ENCODE data around the gene COL4A3.
"Not testable (repeated sequence)": the region's sequence is repeated elsewhere in the genome, so short reads cannot be mapped to it uniquely, and the experiment has no call there.

Gene COL4A3

DNA sequence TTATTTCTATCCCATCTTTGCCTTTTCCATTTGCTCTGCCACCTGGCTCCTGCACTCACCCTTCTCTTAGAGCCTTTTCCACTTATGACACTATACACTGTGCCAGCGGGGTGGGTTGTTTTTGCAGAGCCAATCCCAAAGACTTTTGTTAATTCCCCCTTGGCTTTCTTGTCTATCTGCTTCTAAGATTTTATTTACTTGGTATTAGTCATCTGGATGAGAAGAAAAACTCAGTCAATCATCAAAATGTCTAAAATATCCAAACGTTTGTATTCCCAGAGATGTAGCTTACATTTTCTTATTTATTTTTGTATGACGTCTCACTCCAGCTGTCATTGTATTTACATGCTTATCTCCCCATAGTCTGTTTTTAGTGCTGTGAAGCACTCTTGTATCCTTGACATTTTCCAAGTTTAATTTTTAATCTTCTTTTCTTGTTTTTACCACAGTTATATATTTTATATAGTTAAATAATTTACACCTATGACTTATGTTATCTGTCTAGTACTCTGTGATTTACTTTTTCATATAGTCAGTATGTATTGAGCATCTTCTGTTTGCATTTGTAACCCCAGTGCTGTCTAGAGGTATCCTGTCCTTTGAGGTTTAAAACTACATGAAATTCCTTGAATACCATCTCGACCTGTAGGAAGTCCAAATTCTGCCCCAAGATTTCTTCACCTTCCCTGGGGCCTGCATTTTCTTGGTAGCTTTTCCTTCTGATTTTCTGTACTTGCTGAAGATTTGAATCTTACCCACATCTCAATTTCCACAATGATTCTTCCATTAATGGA, 55.1 kb downstream of the COL4A3 start:
- DNase-seq: no peak

DNA sequence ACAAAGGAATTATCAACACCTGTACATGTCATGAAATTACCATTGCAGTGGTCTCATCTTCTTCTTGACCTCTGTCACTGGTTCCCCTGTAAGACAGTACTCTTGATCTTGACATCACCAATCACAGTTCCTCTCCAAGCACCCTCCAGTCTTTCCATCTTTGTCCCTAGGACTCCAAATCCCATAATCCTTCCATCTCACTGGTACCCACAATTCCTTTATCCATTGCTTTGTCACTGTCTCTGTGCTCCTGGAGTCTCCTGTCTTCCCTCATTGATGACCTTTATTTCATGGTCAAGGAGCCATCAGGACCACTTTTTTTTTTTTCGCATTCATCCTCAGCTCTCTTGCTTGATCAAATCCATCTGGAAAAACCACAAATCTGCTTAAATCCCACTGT, 56.7 kb downstream of the COL4A3 start:
- DNase-seq: no peak

DNA sequence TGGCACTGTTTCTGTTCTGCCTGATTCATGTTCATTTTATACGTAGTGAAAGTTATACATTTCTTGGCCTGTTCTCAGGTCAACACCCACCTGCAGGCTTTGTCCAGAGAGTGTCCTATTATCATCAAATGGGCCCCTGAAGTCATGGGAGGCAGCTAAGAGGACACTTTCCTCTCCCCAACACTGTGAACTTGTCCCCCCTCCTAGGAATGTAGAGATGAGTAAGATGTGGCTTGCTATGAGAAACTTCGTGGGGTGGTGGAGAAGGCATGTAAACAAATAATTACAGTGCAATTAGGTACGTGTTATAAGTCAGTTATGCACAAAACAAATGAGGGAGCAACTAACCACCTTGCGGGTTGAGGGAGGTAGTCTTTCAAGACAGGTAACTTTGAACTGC, 57.9 kb downstream of the COL4A3 start:
- DNase-seq: no peak

DNA sequence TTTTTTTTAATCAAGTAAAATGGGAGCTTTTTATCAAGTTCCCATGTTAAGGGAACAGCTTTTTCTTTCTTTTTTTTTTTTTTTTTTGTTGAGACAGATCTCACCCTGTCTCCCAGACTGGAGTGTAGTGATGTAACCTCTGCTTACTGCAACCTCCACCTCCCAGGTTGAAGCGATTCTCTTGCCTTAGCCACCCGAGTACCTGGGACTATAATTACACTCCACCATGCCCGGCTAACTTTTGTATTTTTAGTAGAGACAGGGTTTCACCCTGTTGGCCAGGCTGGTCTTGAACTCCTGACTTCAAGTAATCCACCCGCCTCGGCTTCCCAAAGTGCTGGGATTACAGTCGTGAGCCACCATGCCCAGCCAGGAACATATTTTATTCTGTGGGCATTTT, 61.2 kb downstream of the COL4A3 start:
- not testable (repeated sequence) for DNase-seq

DNA sequence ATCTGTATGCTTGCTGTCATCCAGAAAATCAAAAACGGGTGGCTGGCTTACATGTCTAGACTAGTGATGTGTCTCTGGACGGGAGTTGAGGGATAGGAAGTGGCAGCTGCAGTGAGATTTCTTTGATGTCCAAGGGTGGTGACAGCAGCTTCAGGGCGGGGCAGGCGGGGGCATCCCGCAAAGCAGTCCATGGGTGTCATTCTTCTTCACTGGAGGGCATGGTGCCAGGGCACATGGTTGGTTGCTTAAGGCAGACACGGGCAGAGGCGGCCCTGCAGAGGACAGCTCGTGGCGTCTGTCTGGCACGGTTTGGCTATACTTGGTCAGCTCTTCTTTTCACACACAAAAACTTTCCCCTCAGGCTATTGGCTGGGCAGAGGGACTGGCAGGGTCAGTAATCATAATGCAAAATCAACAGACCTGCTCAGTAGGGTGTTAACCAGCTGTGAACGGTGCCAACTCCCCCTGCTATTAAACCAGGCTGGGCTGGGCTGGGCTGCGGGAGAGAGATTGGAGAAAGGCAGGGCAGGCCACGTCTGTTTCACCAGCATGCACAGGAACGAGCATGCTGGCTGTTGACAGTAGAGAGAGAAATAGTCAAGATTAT, 63.7 kb downstream of the COL4A3 start:
- DNase-seq: no peak

DNA sequence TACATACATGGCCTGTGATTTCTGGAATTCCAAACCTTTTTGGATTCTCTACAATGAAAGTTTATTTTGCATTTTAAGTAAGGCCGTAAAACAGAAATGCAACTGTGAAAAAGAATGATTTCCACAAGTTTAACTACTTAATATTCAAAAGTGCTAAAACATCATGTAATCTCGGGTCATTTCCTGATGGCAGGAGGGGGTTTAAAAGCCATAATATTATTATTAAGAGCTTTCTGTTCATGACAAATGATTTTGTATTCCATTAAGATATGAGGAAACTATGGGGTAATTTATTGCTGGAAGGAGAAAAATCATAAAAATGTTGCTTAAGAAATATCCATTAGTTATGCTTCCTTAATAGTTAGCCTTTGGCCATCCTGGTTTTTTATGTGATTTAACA, 65.7 kb downstream of the COL4A3 start:
- no peak for DNase-seq

DNA sequence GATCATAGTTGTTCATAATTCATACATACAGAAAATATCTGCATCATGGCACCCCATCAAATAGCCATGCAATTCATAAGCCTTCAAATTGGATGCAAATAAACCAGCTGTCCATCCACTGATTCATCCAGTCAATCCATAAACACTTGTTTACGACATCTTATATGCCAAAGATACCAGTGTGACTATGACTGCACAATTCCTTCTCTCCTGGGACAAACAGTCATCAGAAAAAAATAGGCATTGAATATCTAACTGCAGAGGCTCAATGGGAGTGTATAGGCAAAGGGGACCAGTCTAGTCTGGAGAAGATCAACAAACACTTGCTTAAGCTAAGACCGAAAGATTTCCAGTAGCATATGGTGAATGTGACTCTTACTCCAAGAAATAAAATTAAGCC, 70.0 kb downstream of the COL4A3 start:
- no peak for DNase-seq

DNA sequence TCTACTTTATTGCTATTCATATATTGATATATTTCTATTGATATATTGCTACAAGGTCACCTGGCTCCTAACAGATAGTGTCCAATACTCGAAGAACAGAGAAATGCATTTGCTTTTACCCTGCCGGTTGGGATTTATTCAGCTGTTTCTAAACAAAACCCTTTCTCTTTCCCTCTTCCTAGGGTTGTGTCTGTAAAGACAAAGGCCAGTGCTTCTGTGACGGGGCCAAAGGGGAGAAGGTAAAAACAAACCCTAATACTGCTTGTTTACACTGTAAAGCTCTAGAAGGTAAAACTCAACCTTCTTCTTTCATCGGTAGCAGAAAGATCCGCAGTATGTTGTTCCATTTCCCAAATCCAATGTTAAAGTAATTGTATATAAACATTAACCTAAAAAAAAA, 73.4 kb downstream of the COL4A3 start:
- no peak for DNase-seq

DNA sequence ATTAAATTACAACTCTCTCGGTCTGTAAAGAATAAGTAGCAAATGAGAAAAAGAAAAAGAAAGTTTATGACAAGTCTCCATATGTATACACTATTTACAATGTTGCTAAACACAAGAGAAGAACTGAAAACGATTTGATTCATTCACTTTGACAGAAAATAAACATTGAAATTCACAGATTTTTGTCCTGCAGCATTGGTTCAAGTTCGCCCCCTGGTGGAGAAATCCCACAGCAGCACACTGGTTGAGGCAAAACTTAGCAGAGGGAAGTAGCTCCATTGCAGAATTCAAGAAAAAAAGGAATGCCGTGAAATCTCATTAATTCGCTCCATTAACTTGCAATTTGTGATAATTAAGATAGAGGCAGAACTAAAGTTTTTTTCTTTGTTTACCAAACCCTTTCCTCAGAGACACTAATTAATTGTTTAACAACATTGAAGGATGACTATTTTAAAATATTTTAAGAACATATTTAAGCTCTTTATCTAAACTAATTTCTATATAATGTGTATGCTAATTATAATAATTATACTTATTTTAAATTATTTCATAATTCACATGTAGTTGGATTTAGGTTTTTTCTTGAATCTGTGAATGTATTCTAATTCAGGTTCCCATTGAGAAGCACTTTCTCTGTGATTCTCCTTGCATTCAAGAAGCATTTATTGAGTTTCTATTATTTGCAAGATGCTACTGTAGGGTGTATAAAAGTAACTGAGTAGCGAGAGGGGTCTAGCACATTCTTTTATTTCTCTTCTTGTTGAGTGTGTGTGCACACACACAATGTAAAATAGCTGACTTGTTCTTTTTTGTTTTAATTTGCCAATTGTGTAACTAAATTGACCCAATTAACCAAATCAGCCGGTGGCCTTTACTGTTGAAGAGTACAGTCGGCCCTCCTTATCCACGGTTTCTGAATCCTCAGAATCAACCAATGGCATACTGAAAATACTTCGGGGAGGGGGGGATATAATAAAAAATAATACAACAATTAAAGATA, 74.1 kb downstream of the COL4A3 start:
- DNase-seq: peak; percentile 81

DNA sequence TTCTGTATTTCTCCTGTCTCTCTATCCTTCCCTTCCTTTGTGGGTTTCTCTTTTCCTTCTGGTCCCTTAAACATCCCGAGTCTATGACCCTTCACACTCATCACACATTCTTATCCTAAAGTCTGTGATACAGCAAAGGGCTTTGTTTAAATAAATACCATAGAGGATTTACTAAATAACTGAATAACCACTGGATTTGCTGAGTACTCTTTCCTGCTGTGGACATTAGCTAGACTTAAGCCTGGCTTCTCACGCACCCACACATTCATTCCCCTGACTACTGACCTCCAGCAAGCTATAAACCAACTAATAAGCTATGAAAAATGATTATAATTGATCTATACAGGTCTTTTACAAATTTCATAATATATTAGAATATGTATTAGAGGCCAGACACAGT, 76.6 kb downstream of the COL4A3 start:
- DNase-seq: no peak

DNA sequence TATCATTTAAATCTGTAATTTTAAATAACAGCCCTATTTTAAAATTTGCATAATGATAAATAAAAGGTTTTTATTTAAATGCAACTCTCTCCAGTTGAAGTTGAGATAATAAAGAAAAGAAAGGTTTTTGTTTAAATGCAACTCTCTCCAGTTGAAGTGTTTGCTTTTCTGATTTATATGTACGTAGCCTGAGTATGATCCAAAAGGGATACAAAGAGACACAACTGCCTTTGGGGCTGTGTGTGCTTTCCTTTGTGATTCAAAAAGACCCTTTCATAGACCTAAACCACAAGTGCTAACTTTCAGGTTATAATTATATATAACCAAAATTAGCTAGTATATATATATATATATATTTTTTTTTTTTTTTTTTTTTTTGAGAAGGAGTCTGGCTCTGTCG, 84.5 kb downstream of the COL4A3 start:
- no peak for DNase-seq

DNA sequence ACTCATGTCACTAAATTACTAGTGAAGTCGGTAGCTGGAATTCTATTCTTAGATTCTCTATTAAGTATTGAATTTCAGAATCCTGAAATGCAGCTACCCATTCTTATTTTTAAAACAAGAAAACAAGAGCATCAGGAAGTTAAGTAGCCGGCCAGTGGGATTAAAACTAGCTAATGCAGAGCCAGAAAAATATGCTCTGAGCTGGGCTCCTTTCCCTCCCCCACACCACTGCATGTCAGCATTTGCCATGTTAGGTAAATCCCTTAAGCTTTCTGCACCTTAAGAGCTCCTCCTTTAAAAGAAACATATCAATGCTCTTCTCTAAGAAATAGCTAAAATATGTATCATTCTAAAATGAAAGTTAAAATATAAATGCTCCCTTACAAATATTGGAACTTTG, 88.4 kb downstream of the COL4A3 start:
- no peak for DNase-seq

DNA sequence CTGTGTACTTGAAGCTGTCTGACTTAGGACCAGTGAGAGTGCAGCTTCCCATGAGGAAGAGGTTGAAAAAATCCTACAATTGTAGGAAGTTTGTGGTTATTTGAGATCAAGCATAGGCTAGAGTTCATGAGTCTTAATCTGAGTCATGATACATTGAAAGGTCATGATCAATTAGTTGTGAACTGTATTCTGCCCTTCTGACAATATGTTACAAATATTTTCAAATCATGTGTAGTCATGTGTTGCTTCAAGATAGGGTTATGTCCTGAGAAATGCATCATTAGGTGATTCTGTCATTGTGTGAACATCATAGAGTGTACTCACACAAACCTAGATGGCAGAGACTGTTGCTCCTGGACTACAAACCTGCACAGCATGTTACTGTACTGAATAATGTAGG, 92.2 kb downstream of the COL4A3 start:
- DNase-seq: no peak

DNA sequence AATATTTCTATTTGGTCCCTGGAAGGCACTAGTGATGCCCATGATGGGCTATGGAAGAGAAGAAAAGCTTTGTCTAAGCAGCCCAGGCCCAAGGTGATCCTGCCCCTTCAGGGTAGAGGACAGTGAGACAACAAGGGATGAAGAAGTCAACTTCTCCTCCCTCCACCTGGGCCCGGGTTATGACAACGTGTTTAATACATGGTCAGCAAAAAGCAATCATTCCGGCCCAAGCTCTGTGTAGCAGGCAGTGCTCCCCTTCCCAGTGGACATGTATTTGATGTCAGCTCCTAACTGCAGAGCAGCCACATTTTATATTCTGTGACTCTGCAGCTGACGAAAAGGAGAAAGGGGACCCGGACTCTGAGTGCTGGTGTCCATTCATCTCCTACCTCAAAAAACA, 93.4 kb downstream of the COL4A3 start:
- no peak for DNase-seq

DNA sequence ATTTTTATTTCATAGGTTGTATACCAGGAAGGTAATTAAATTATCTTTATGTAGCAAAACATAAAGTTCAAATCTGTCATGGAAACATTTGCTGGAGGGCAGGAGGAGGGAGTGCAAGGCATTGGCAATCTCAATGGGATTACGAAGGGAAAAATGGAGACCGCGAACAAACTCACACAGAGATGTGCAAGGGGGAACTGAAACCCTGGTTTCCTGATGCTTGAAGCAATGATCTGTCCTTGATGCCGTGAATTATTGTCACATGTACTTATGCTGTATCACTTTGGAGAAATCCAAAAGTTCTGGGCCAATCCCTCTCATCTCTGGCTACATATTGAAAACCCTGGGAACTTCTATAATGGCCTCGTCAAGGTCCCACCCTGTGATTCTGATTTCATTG, 95.6 kb downstream of the COL4A3 start:
- no peak for DNase-seq

DNA sequence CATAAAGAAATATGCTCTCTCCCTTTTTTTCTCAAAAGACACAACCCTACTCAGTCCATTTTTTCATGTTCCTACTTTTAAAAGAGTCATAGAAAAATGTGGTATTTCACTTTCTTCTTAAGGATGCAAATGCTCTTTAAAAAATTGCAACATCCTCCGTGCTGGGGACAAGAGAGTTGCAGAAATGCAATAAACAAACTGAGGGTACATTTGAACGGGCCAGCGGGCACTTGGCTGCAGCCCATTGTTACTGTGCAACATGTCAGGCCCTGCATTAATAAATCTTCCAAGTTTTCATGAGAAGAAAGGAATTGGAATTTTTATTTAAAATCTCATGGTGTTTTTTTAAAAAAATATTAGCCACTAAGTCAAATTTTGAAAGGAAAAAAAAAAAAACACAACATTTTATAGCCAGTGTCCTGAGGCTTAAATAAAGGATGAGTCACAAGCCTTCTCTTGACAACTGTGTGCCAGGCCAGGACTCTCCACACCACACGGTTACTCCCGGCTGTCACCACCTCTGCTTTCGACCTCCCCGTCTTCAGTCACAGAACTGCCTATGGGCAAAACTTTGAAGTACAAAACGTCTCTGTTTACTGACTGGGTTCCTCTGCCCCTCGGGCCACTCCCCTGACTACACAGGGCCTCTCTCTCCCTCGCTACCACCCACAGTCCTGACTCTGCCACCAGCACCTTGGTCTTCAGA, 103.1 kb downstream of the COL4A3 start:
- DNase-seq: no peak

DNA sequence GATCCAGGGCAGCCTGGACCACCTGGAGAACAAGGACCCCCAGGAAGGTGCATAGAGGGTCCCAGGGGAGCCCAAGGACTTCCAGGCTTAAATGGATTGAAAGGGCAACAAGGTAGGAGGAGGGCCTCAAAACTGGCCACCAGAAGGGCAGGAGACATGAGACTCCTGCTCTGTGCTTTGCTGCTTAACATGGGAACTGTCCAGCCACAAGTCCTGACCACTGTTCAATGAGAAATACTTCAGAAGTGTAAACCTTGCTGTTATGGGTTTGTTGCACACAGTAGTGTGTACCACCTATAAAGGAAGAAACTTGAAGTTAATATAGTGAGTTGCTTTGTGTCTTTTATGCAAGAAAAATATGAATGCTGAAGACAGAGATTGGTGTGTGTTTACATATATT, 116.5 kb downstream of the COL4A3 start:
- no peak for DNase-seq

DNA sequence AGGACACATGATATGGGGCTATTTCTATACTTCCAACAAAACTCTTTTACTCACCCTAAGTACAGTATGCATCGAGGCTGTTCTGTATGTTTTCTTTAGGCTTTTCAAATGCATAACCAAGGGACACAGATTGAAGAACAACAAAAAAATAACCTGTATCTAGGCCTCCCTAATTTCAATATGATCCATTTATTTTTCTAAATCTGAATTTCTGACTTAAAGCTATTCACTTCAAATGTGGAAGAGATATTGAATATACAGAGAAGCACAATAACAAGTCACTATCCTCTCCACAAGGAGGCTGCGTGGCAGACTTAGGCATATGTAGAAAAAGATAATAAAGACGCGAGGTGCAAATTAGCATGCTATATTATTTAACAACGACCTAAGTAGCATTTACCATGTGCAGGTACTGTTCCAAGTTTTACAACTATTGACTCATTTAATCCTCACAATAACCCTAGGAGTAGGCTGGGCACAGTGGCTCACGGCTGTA, 121.4 kb downstream of the COL4A3 start:
- DNase-seq: no peak

DNA sequence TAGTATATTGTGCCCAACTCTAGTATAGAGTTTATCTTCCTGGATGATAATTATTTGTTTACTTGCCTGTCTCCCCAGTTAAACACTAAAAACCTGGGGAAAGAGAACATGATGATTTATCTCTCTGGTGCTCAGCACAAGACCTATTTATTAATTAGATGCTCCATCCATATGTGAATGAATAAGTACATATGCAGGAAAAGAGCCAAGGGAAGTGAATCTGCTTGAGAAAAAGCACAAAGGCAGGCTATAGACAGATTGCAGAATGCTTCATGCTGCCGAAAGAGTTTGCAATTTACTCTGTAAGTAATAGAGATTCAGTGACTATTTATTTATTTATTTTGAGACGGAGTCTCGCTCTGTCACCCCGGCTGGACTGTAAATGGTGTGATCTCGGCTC, 123.3 kb downstream of the COL4A3 start:
- no peak for DNase-seq

DNA sequence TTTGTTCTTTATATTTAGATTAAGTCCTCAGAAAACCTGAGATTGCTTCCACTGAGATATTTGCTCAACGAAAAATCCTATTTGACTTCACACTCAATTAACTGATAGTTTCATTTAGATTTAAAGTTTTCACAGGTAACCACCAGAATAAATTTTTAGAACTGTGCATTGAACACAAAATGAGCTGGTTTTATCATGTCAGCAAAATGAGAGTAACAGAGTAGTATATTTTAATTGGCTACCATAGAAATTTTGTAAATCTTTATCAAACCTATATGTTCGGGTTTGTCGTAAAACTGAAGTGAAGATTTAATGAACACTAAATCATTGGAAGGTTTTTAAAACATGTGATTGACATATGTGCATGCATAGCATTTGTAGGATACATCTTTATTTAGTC, 127.9 kb downstream of the COL4A3 start:
- no peak for DNase-seq

DNA sequence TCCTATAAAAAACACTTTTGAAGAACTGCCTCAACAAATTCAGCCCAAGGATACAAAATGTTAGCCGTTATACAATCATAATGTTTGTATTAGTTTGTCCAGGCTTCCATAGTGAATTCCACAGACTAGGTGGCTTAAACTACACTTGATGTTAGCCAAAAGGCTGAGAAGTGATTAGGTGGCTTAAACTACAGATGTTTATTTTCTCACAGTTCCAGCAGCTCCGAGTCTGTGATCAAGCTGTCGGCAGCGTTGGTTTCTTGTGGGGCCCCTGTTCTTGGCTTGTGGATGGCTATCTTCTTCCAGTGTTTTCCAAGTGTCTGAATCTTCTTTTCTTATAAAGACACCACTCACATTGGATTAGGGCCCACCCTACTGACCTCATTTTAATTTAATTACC, 129.1 kb downstream of the COL4A3 start:
- DNase-seq: no peak

DNA sequence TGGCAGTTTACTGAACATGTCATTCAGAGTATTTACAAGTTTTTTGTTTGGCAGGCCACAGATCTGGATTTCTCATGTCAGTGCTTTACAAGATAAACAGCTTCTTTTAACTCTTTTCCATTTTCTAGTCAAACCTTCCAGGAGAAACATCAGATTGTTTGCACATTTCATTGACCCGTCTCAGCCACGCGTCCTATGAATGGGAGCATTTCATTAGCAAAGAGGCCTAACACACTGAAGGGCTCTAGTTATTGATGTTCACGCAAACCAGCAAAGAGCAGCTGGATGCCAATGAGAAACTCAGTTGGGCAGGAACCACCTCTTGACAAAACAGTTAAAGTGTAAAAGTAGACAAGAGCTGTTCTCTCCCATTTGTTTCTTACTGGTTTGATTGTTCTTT, 131.4 kb downstream of the COL4A3 start:
- no peak for DNase-seq
